WTC11 (cell line): ENCODE measurements around the gene COQ2. TPM values are rescaled to one million over a fixed set of nuclear protein-coding genes. Genes with fewer than 3 reads are reported as not detected.

Experiments used
- ATAC-seq: fragments of 200-7000 bp; cut with Tn5 transposase; 2 replicates; pipeline ENCODE4 v1.10.0; 2021; ENCODE audit warnings: mild to moderate bottlenecking, moderate library complexity
- CTCF ChIA-PET: fragments of 300-600 bp; sonication (Branson Sonifier 250); formaldehyde crosslinking; loops from one replicate; lab custom pipeline; 2021; ENCODE audit warnings: antibody characterized with exemption; lab: Charles Lee
- POLR2A ChIA-PET: fragments of 350-600 bp; sonication (Branson Sonifier 250); formaldehyde crosslinking; loops from one replicate; lab custom pipeline; 2021; ENCODE audit warnings: antibody characterized with exemption; lab: Charles Lee
- DNase-seq: peaks from one replicate; pipeline ENCODE4 v3.0.0; 2021; ENCODE audit warnings: low spot score
- H3K27ac Mint-ChIP-seq: 2 replicates; pipeline ENCODE4 v1.8.0; 2021; ENCODE audit warnings: mixed read lengths
- H3K27me3 Mint-ChIP-seq: 2 replicates; pipeline ENCODE4 v1.8.0; 2021; ENCODE audit warnings: low read depth, mild to moderate bottlenecking, moderate library complexity, mixed read lengths
- H3K36me3 Mint-ChIP-seq: 2 replicates; pipeline ENCODE4 v1.8.0; 2021; ENCODE audit warnings: mixed read lengths
- H3K4me1 Mint-ChIP-seq: 2 replicates; pipeline ENCODE4 v1.8.0; 2022; ENCODE audit warnings: mixed read lengths
- H3K4me3 Mint-ChIP-seq: 2 replicates; pipeline ENCODE4 v1.8.0; 2021; ENCODE audit warnings: mild to moderate bottlenecking, moderate library complexity, mixed read lengths
- H3K9me3 Mint-ChIP-seq: 2 replicates; pipeline ENCODE4 v1.8.0; 2021; ENCODE audit warnings: mixed read lengths
- CBFB ChIP-seq: sonication (generic); formaldehyde crosslinking; IDR thresholded peaks from 2 replicates; pipeline ENCODE4 v1.8.1; 2022; ENCODE audit warnings: mild to moderate bottlenecking, low read depth, missing genetic modification reagents
- CREB1 ChIP-seq: sonication (generic); formaldehyde crosslinking; IDR thresholded peaks from 2 replicates; pipeline ENCODE4 v1.8.0; 2023; ENCODE audit warnings: mild to moderate bottlenecking, missing genetic modification reagents
- E2F5 ChIP-seq: sonication (generic); formaldehyde crosslinking; IDR thresholded peaks from 2 replicates; pipeline ENCODE4 v1.8.1; 2022; ENCODE audit warnings: mild to moderate bottlenecking, moderate library complexity, missing genetic modification reagents
- ESRRA ChIP-seq: sonication (generic); formaldehyde crosslinking; IDR thresholded peaks from 2 replicates; pipeline ENCODE4 v1.8.1; 2022; ENCODE audit warnings: mild to moderate bottlenecking, missing genetic modification reagents, borderline replicate concordance
- FOXJ3 ChIP-seq: sonication (generic); formaldehyde crosslinking; IDR thresholded peaks from 2 replicates; pipeline ENCODE4 v1.9.0; 2021; ENCODE audit warnings: missing genetic modification reagents, mild to moderate bottlenecking, borderline replicate concordance
- KAT7 ChIP-seq: sonication (generic); formaldehyde crosslinking; IDR thresholded peaks from 2 replicates; pipeline ENCODE4 v1.8.1; 2023; ENCODE audit warnings: missing genetic modification reagents, mild to moderate bottlenecking, borderline replicate concordance
- NFATC4 ChIP-seq: fragments of 250-450 bp; sonication (Bioruptor Pico); IDR thresholded peaks from 2 replicates; pipeline ENCODE4 v1.9.0; 2021; ENCODE audit warnings: mild to moderate bottlenecking
- NFYB ChIP-seq: sonication (generic); formaldehyde crosslinking; conservative IDR thresholded peaks from 2 replicates; pipeline ENCODE4 v1.8.0; 2022; ENCODE audit warnings: low read depth, missing genetic modification reagents
- NR3C1 ChIP-seq: sonication (generic); formaldehyde crosslinking; conservative IDR thresholded peaks from 2 replicates; pipeline ENCODE4 v1.8.1; 2023; ENCODE audit warnings: low read depth, mild to moderate bottlenecking, missing genetic modification reagents
- PRRX2 ChIP-seq: fragments of 250-450 bp; sonication (Bioruptor Pico); IDR thresholded peaks from 2 replicates; pipeline ENCODE4 v1.8.0; 2021; ENCODE audit warnings: mild to moderate bottlenecking
- SOX15 ChIP-seq: fragments of 250-450 bp; sonication (Bioruptor Pico); IDR thresholded peaks from 2 replicates; pipeline ENCODE4 v1.9.0; 2021; ENCODE audit warnings: mild to moderate bottlenecking
- SP1 ChIP-seq: sonication (generic); formaldehyde crosslinking; conservative IDR thresholded peaks from 2 replicates; pipeline ENCODE4 v1.8.1; 2022; ENCODE audit warnings: missing genetic modification reagents
- ZBTB21 ChIP-seq: sonication (generic); formaldehyde crosslinking; IDR thresholded peaks from 2 replicates; pipeline ENCODE4 v1.8.1; 2023; ENCODE audit warnings: mild to moderate bottlenecking, missing genetic modification reagents, borderline replicate concordance
- ZBTB43 ChIP-seq: sonication (generic); formaldehyde crosslinking; IDR thresholded peaks from 2 replicates; pipeline ENCODE4 v1.8.1; 2023; ENCODE audit warnings: mild to moderate bottlenecking, missing genetic modification reagents
- ZNF121 ChIP-seq: sonication (generic); formaldehyde crosslinking; IDR thresholded peaks from 2 replicates; pipeline ENCODE4 v1.8.0; 2023; ENCODE audit warnings: missing genetic modification reagents
- ZNF138 ChIP-seq: sonication (generic); formaldehyde crosslinking; conservative IDR thresholded peaks from 2 replicates; pipeline ENCODE4 v1.8.1; 2022; ENCODE audit warnings: mild to moderate bottlenecking, moderate library complexity, missing genetic modification reagents
- ZNF219 ChIP-seq: sonication (generic); formaldehyde crosslinking; IDR thresholded peaks from 2 replicates; pipeline ENCODE4 v1.8.0; 2023; ENCODE audit warnings: missing genetic modification reagents, mild to moderate bottlenecking, borderline replicate concordance
- ZNF263 ChIP-seq: sonication (generic); formaldehyde crosslinking; IDR thresholded peaks from 2 replicates; pipeline ENCODE4 v1.8.1; 2022; ENCODE audit warnings: low read depth, mild to moderate bottlenecking, moderate library complexity, missing genetic modification reagents
- ZNF317 ChIP-seq: sonication (generic); formaldehyde crosslinking; IDR thresholded peaks from 2 replicates; pipeline ENCODE4 v1.8.1; 2023; ENCODE audit warnings: low read depth, mild to moderate bottlenecking, moderate library complexity, missing genetic modification reagents, borderline replicate concordance
- total RNA-seq: library from RNA; stranded (reverse); gene quantifications from 3 replicates; pipeline ENCODE4 v1.2.3, GENCODE V29; 2021
- TF ChIP-seq, protein P1 (sequence below): sonication (generic); formaldehyde crosslinking; IDR thresholded peaks from 2 replicates; pipeline ENCODE4 v1.8.0; 2023; ENCODE audit warnings: mild to moderate bottlenecking, missing genetic modification reagents
- TF ChIP-seq, protein P2 (sequence below): sonication (generic); formaldehyde crosslinking; conservative IDR thresholded peaks from 2 replicates; pipeline ENCODE4 v1.8.1; 2022; ENCODE audit warnings: mild to moderate bottlenecking, missing genetic modification reagents

The COQ2 gene
- total RNA-seq, 1 experiment from 2014 or later = 21.6 TPM

- TF ChIP-seq ZNF317 = no peak
Measured at GRCh38 chr4:83308672-83309071, 24.1 kb upstream of the COQ2 start (continued).

DNA sequence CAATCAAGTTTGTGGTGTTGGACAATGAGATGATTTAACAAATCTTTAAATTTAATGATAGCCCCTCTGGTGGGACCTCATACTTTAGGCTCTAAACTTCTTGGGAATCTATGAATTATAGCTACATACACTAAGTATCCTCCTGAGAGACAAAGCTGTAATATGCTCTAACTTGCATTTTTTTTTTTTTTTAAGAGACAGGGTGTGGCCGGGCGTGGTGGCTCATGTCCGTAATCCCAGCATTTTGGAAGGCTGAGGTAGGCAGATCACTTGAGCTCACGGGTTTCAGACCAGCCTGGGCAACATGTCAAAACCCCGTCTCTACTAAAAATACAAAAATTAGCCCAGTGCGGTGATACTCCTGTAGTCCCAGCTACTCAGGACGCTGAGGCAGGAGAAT, 23.3 kb upstream of the COQ2 start:
- DNase-seq (no peak), ATAC-seq (no peak)
- Mint-ChIP-seq H3K36me3 (peaks cover 4% of the 10 kb centered on the region; the same call in 1 of the 2 replicates), H3K9me3 (no peaks in the 10 kb centered on the region), H3K4me1 (peaks cover 27% of the 10 kb centered on the region), H3K27me3 (no peaks in the 10 kb centered on the region), H3K4me3 (no peak overlapping the region), H3K27ac (no peak overlapping the region)
- TF ChIP-seq CBFB (CRISPR knock-in tag) (no peak), NFYB (no peak), SP1 (CRISPR knock-in tag) (no peak), KAT7 (CRISPR knock-in tag) (no peak), ZBTB21 (CRISPR knock-in tag) (no peak), ZNF138 (no peak), ZNF121 (CRISPR knock-in tag) (no peak), NR3C1 (CRISPR knock-in tag) (no peak), ZNF263 (CRISPR knock-in tag) (no peak)
- TF ChIP-seq, protein P1, sequence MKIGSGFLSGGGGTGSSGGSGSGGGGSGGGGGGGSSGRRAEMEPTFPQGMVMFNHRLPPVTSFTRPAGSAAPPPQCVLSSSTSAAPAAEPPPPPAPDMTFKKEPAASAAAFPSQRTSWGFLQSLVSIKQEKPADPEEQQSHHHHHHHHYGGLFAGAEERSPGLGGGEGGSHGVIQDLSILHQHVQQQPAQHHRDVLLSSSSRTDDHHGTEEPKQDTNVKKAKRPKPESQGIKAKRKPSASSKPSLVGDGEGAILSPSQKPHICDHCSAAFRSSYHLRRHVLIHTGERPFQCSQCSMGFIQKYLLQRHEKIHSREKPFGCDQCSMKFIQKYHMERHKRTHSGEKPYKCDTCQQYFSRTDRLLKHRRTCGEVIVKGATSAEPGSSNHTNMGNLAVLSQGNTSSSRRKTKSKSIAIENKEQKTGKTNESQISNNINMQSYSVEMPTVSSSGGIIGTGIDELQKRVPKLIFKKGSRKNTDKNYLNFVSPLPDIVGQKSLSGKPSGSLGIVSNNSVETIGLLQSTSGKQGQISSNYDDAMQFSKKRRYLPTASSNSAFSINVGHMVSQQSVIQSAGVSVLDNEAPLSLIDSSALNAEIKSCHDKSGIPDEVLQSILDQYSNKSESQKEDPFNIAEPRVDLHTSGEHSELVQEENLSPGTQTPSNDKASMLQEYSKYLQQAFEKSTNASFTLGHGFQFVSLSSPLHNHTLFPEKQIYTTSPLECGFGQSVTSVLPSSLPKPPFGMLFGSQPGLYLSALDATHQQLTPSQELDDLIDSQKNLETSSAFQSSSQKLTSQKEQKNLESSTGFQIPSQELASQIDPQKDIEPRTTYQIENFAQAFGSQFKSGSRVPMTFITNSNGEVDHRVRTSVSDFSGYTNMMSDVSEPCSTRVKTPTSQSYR = no peak
- TF ChIP-seq, protein P2, sequence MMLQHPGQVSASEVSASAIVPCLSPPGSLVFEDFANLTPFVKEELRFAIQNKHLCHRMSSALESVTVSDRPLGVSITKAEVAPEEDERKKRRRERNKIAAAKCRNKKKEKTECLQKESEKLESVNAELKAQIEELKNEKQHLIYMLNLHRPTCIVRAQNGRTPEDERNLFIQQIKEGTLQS = no peak
- POLR2A ChIA-PET = no interaction called here
- CTCF ChIA-PET = interaction anchor here (1.4 to 1.8 kb wide), 2 partner anchors 23 to 27 kb away, joined by 5 to 13 read pairs; partner anchors contain the start of gene COQ2

- Mint-ChIP-seq H3K27ac (no peak overlapping the region), H3K27me3 (no peaks in the 10 kb centered on the region)
Measured at GRCh38 chr4:83305187-83305586, 20.6 kb upstream of the COQ2 start.

More at GRCh38 chr4:83305187-83305586, 20.6 kb upstream of the COQ2 start:
- ATAC-seq (no peak), DNase-seq (no peak)
- POLR2A ChIA-PET = no interaction called here
- TF ChIP-seq CREB1 (CRISPR knock-in tag) (no peak), PRRX2 (CRISPR knock-in tag) (no peak), ESRRA (CRISPR knock-in tag) (no peak), NFYB (no peak), FOXJ3 (CRISPR knock-in tag) (no peak), NFATC4 (CRISPR knock-in tag) (no peak), ZNF219 (no peak), E2F5 (CRISPR knock-in tag) (no peak), ZBTB43 (CRISPR knock-in tag) (no peak), SOX15 (no peak)
- no peak overlapping the region for H3K4me3 Mint-ChIP-seq
- peaks cover 27% of the 10 kb centered on the region for H3K4me1 Mint-ChIP-seq
- H3K36me3 Mint-ChIP-seq = no peaks in the 10 kb centered on the region
- H3K9me3 Mint-ChIP-seq = no peaks in the 10 kb centered on the region
- CTCF ChIA-PET = no interaction called here
